ENCODE results near the gene CCDC12. TPM values are rescaled to one million over a fixed set of nuclear protein-coding genes. Genes with fewer than 3 reads are reported as not detected.

The CCDC12 gene
- total and polyA plus RNA-seq, 9 of the 15 experiments (the other 6 are each of a cell fraction or from before 2014, with no cell fraction given), result 8.9 to 201 (median 86.9) TPM

DNA sequence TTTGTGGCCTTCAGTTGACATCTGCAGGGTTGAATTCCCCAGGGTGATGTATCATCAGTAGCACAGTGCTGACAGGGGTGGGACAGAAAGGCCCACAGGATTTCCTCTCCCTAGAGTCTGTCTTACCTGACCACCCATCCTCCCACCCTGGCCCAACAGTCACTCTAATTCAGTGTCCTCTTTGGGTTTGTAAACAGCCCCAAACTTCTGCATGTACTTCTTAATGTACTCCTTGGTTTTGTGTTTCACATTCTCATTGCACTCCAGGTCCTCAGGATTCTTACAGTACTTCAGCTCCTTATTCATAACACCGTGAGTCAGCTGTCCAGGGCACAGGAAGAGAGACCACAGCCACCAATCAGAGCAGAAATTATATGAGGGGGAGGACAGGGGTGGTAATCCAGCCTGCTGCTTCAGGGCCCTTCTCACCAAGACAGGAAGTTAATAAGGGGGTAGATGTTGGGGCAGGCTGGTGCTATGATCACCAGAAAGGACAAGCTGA lies 40.4 kb upstream of the CCDC12 start (continued):
- TF ChIP-seq SPI1 (IDR thresholded peaks at IDR 0.05; ENCODE audit: borderline replicate concordance, low read depth, low read length), result peak; percentile 63; the same call in 1 of the 2 replicates
- TF ChIP-seq RB1 (IDR thresholded peaks at IDR 0.05; ENCODE audit: low read depth), result no peak
- TF ChIP-seq PRDM10 (IDR thresholded peaks at IDR 0.05; ENCODE audit: partially characterized antibody), result peak; percentile 81
- TF ChIP-seq PRMT5 (CRISPR knock-in tag; IDR thresholded peaks at IDR 0.05), result no peak
- 0 out of 2 replicates have a peak, but pooled peaks have one; percentile 8 for TF ChIP-seq ZNF384 (IDR thresholded peaks at IDR 0.05; ENCODE audit: low read depth, low read length)
- no peak for TF ChIP-seq ZBTB8A (IDR thresholded peaks at IDR 0.05; ENCODE audit: partially characterized antibody)
- no peak for TF ChIP-seq EZH2 (IDR thresholded peaks at IDR 0.05; ENCODE audit: borderline replicate concordance, low read depth, low read length)
- peak; percentile 33; the same call in 1 of the 2 replicates for TF ChIP-seq NCOR1 (IDR thresholded peaks at IDR 0.05)
- TF ChIP-seq HDAC2 (IDR thresholded peaks at IDR 0.05), result 0 out of 2 replicates have a peak, but pooled peaks have one; percentile 35
- TF ChIP-seq GABPA (tag; conservative IDR thresholded peaks at IDR 0.05; ENCODE audit: low read depth), result peak; percentile 63
- TF ChIP-seq, protein P1, sequence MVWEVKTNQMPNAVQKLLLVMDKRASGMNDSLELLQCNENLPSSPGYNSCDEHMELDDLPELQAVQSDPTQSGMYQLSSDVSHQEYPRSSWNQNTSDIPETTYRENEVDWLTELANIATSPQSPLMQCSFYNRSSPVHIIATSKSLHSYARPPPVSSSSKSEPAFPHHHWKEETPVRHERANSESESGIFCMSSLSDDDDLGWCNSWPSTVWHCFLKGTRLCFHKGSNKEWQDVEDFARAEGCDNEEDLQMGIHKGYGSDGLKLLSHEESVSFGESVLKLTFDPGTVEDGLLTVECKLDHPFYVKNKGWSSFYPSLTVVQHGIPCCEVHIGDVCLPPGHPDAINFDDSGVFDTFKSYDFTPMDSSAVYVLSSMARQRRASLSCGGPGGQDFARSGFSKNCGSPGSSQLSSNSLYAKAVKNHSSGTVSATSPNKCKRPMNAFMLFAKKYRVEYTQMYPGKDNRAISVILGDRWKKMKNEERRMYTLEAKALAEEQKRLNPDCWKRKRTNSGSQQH (CRISPR knock-in tag; IDR thresholded peaks at IDR 0.05), result no peak
- no peak for TF ChIP-seq BRD9 (IDR thresholded peaks at IDR 0.05; ENCODE audit: low read depth, partially characterized antibody)
- TF ChIP-seq, protein P2, sequence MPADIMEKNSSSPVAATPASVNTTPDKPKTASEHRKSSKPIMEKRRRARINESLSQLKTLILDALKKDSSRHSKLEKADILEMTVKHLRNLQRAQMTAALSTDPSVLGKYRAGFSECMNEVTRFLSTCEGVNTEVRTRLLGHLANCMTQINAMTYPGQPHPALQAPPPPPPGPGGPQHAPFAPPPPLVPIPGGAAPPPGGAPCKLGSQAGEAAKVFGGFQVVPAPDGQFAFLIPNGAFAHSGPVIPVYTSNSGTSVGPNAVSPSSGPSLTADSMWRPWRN (IDR thresholded peaks at IDR 0.05; ENCODE audit: low read depth), result peak; percentile 90
- no peak for TF ChIP-seq GTF2F1 (IDR thresholded peaks at IDR 0.05; ENCODE audit: low read depth, low read length)
- no peak for TF ChIP-seq SRSF9 (IDR thresholded peaks at IDR 0.05; ENCODE audit: borderline replicate concordance, low read depth, low read length)
